ELF-1 (cell line): ENCODE data around the gene NAV3.

Experiments used
- DNase-seq: peaks from one replicate; pipeline ENCODE4 v3.0.0-alpha.2; 2016; ENCODE audit warnings: low read depth, low spot score

Gene NAV3

GRCh38 chr12:77992760-77993159, 162.1 kb downstream of the NAV3 start:
- DNase-seq, result no peak

GRCh38 chr12:77993658-77994057, 163.0 kb downstream of the NAV3 start:
- no peak for DNase-seq

GRCh38 chr12:77995436-77996167, 164.9 kb downstream of the NAV3 start:
- DNase-seq, result no peak

- DNase-seq, result no peak
Observed at GRCh38 chr12:77996670-77997069, 166.0 kb downstream of the NAV3 start.

- no peak for DNase-seq
Observed at GRCh38 chr12:77998236-77998786, 167.6 kb downstream of the NAV3 start.

- no peak for DNase-seq
Observed at GRCh38 chr12:77999074-77999715, 168.5 kb downstream of the NAV3 start.

- DNase-seq, result no peak
Observed at GRCh38 chr12:78002878-78003277, 172.2 kb downstream of the NAV3 start.

GRCh38 chr12:78004249-78005093, 173.8 kb downstream of the NAV3 start:
- no peak for DNase-seq

GRCh38 chr12:78005094-78005492, 174.4 kb downstream of the NAV3 start:
- no peak for DNase-seq

- no peak for DNase-seq
Observed at GRCh38 chr12:78007173-78007572, 176.5 kb downstream of the NAV3 start.

GRCh38 chr12:78009031-78009430, 178.3 kb downstream of the NAV3 start:
- no peak for DNase-seq

GRCh38 chr12:78018171-78018910, 187.6 kb downstream of the NAV3 start:
- no peak for DNase-seq

GRCh38 chr12:78018939-78019338, 188.2 kb downstream of the NAV3 start:
- no peak for DNase-seq

- DNase-seq, result no peak
Observed at GRCh38 chr12:78028426-78028825, 197.7 kb downstream of the NAV3 start.

GRCh38 chr12:78034025-78034424, 203.3 kb downstream of the NAV3 start:
- no peak for DNase-seq

GRCh38 chr12:78035901-78036606, 205.4 kb downstream of the NAV3 start:
- no peak for DNase-seq

GRCh38 chr12:78036874-78037273, 206.2 kb downstream of the NAV3 start:
- DNase-seq, result no peak

GRCh38 chr12:78037707-78038106, 207.0 kb downstream of the NAV3 start:
- no peak for DNase-seq

- DNase-seq, result no peak
Observed at GRCh38 chr12:78038541-78038940, 207.8 kb downstream of the NAV3 start.

- no peak for DNase-seq
Observed at GRCh38 chr12:78038986-78039385, 208.3 kb downstream of the NAV3 start.

GRCh38 chr12:78040111-78040510, 209.4 kb downstream of the NAV3 start:
- DNase-seq, result no peak
